ENCODE measurements around the gene CLEC2A. TPM values are rescaled to one million over a fixed set of nuclear protein-coding genes. Genes with fewer than 3 reads are reported as not detected.

Gene CLEC2A
- total RNA-seq, 1 experiment from 2014 or later = not detected

- Mint-ChIP-seq H3K9me3 (ENCODE audit: low read depth, unreplicated experiment) (peaks cover 2% of the 10 kb centered on the region), H3K4me1 (ENCODE audit: low read depth, unreplicated experiment) (no peaks in the 10 kb centered on the region), H3K36me3 (ENCODE audit: insufficient read depth, unreplicated experiment) (no peaks in the 10 kb centered on the region), H3K27me3 (ENCODE audit: unreplicated experiment) (no peaks in the 10 kb centered on the region), H3K4me3 (ENCODE audit: low read depth, unreplicated experiment) (no peak overlapping the region), H3K27ac (ENCODE audit: unreplicated experiment) (no peak overlapping the region)
- no peak for TF ChIP-seq CTCF (IDR thresholded peaks at IDR 0.05; ENCODE audit: unreplicated experiment)
- intact Hi-C loops (cut with micrococcal nuclease; ENCODE audit: unreplicated experiment) = no loop called here
- CTCF ChIA-PET = no interaction called here
- DNase-seq = no peak
- no TSS peak for BruUV-seq (replicated peaks)
Observed at GRCh38 chr12:9899209-9899608, 33.0 kb downstream of the CLEC2A start.

- peaks cover 2% of the 10 kb centered on the region for H3K9me3 Mint-ChIP-seq (ENCODE audit: low read depth, unreplicated experiment)
- H3K36me3 Mint-ChIP-seq (ENCODE audit: insufficient read depth, unreplicated experiment) = no peaks in the 10 kb centered on the region
- no peaks in the 10 kb centered on the region for H3K27me3 Mint-ChIP-seq (ENCODE audit: unreplicated experiment)
- BruUV-seq (replicated peaks) = no TSS peak
- intact Hi-C loops (cut with micrococcal nuclease; ENCODE audit: unreplicated experiment) = no loop called here
- no peak overlapping the region for H3K27ac Mint-ChIP-seq (ENCODE audit: unreplicated experiment)
- CTCF ChIA-PET = no interaction called here
- TF ChIP-seq CTCF (IDR thresholded peaks at IDR 0.05; ENCODE audit: unreplicated experiment) = no peak
- no peaks in the 10 kb centered on the region for H3K4me1 Mint-ChIP-seq (ENCODE audit: low read depth, unreplicated experiment)
- H3K4me3 Mint-ChIP-seq (ENCODE audit: low read depth, unreplicated experiment) = no peak overlapping the region
- no peak for DNase-seq
Observed at GRCh38 chr12:9897535-9897934, 34.6 kb downstream of the CLEC2A start.

GRCh38 chr12:9895215-9895971 is 36.8 kb downstream of the CLEC2A start:
- Mint-ChIP-seq H3K4me1 (ENCODE audit: low read depth, unreplicated experiment) (no peaks in the 10 kb centered on the region), H3K36me3 (ENCODE audit: insufficient read depth, unreplicated experiment) (no peaks in the 10 kb centered on the region), H3K27ac (ENCODE audit: unreplicated experiment) (no peak overlapping the region), H3K27me3 (ENCODE audit: unreplicated experiment) (no peaks in the 10 kb centered on the region), H3K4me3 (ENCODE audit: low read depth, unreplicated experiment) (no peak overlapping the region), H3K9me3 (ENCODE audit: low read depth, unreplicated experiment) (no peaks in the 10 kb centered on the region)
- CTCF ChIA-PET = interaction anchor here (0.5 to 1.2 kb wide), 3 partner anchors 8 to 218 kb away, joined by 3 read pairs; no protein-coding TSS in a partner anchor
- no peak for TF ChIP-seq CTCF (IDR thresholded peaks at IDR 0.05; ENCODE audit: unreplicated experiment)
- no TSS peak for BruUV-seq (replicated peaks)
- intact Hi-C loops (cut with micrococcal nuclease; ENCODE audit: unreplicated experiment) = no loop called here
- DNase-seq = no peak

GRCh38 chr12:9888665-9889273 is 43.4 kb downstream of the CLEC2A start:
- Mint-ChIP-seq H3K27me3 (ENCODE audit: unreplicated experiment) (no peaks in the 10 kb centered on the region), H3K9me3 (ENCODE audit: low read depth, unreplicated experiment) (no peaks in the 10 kb centered on the region), H3K4me3 (ENCODE audit: low read depth, unreplicated experiment) (no peak overlapping the region), H3K36me3 (ENCODE audit: insufficient read depth, unreplicated experiment) (no peaks in the 10 kb centered on the region), H3K4me1 (ENCODE audit: low read depth, unreplicated experiment) (no peaks in the 10 kb centered on the region), H3K27ac (ENCODE audit: unreplicated experiment) (no peak overlapping the region)
- BruUV-seq (replicated peaks) = no TSS peak
- TF ChIP-seq CTCF (IDR thresholded peaks at IDR 0.05; ENCODE audit: unreplicated experiment) = no peak
- CTCF ChIA-PET = no interaction called here
- intact Hi-C loops (cut with micrococcal nuclease; ENCODE audit: unreplicated experiment) = no loop called here
- no peak for DNase-seq
